Ovary (tissue), 3 donors: Measurements from ENCODE around the gene CCT8L2.
"Not testable (repeated sequence)": the region's sequence is repeated elsewhere in the genome, so short reads cannot be mapped to it uniquely, and the experiment has no call there.

ENCODE experiments used
- CTCF ChIP-seq, 3 donors: fragments of 450-650 bp in 2 of 3; fragments of 200-600 bp in 1 of 3; IDR thresholded peaks; one replicate each; pipeline versions ENCODE4 v1.5.1 to v1.8.0; 2016 to 2022; ENCODE audit warnings: antibody characterized with exemption in 3 of 3, mild to moderate bottlenecking in 1 of 3
- EP300 ChIP-seq: sonication (generic); formaldehyde crosslinking; IDR thresholded peaks from one replicate; pipeline ENCODE4 v1.6.1; 2017; ENCODE audit warnings: antibody characterized with exemption
- POLR2A ChIP-seq: fragments of 450-650 bp; IDR thresholded peaks from one replicate; pipeline ENCODE4 v1.6.1; 2017; ENCODE audit warnings: antibody characterized with exemption, mild to moderate bottlenecking, moderate library complexity
- donor health status: DM: no; HTN: no; CAD: no.

- TF ChIP-seq CTCF (IDR thresholded peaks at IDR 0.05); POLR2A; EP300: not testable (repeated sequence)
These were observed 31.4 kb downstream of the CCT8L2 start for GRCh38 chr22:16561093-16561658.
